H9 (cell line): Measurements from ENCODE around the gene UBA5. TPM values are rescaled to one million over a fixed set of nuclear protein-coding genes. Genes with fewer than 3 reads are reported as not detected.

Experiments used
- DNase-seq: peaks from one replicate; pipeline ENCODE4 v3.0.0-alpha.2; 2017
- H2AFZ ChIP-seq: one replicate; pipeline ENCODE4 v1.6.1; 2013; ENCODE audit warnings: mild to moderate bottlenecking, low read length, control low read depth, moderate library complexity
- H2AK5ac ChIP-seq: 2 replicates; pipeline ENCODE4 v1.6.1; 2013; ENCODE audit warnings: low read length, control low read depth, mixed read lengths; ENCODE audit not compliant: insufficient read length
- H2BK120ac ChIP-seq: one replicate; pipeline ENCODE4 v1.6.1; 2013; ENCODE audit warnings: low read depth, mild to moderate bottlenecking, low read length, control low read depth, inconsistent platforms; ENCODE audit not compliant: poor library complexity, severe bottlenecking
- H2BK12ac ChIP-seq: 2 replicates; pipeline ENCODE4 v1.6.1; 2013; ENCODE audit warnings: low read length, control low read depth, mixed read lengths, low read depth; ENCODE audit not compliant: insufficient read length
- H2BK15ac ChIP-seq: 2 replicates; pipeline ENCODE4 v1.6.1; 2013; ENCODE audit warnings: low read depth, low read length, control low read depth
- H2BK20ac ChIP-seq: one replicate; pipeline ENCODE4 v1.6.1; 2013; ENCODE audit warnings: low read depth, mild to moderate bottlenecking, low read length, control low read depth, inconsistent platforms; ENCODE audit not compliant: poor library complexity, severe bottlenecking
- H2BK5ac ChIP-seq: 2 replicates; pipeline ENCODE4 v1.6.1; 2013; ENCODE audit warnings: low read length, control low read depth, mixed read lengths; ENCODE audit not compliant: insufficient read length
- H3K14ac ChIP-seq: 2 replicates; pipeline ENCODE4 v1.6.1; 2013; ENCODE audit warnings: low read length, control low read depth; ENCODE audit not compliant: insufficient read depth
- H3K18ac ChIP-seq: 2 replicates; pipeline ENCODE4 v1.6.1; 2013; ENCODE audit warnings: low read depth, mild to moderate bottlenecking, mixed read lengths, low read length, control low read depth; ENCODE audit not compliant: insufficient read length
- H3K23ac ChIP-seq: 2 replicates; pipeline ENCODE4 v1.6.1; 2013; ENCODE audit warnings: low read length, control low read depth, mixed read lengths, low read depth; ENCODE audit not compliant: insufficient read length
- H3K23me2 ChIP-seq: 2 replicates; pipeline ENCODE4 v1.6.1; 2013; ENCODE audit warnings: low read depth, mild to moderate bottlenecking, mixed read lengths, low read length, control low read depth; ENCODE audit not compliant: insufficient read length, poor library complexity, severe bottlenecking
- H3K27ac ChIP-seq: 2 replicates; pipeline ENCODE4 v1.5.1; 2013; ENCODE audit warnings: low read length, control low read depth, mixed read lengths, low read depth; ENCODE audit not compliant: insufficient read length
- H3K27me3 ChIP-seq: 2 replicates; pipeline ENCODE4 v1.6.1; 2013; ENCODE audit warnings: low read length, control low read depth, inconsistent platforms; ENCODE audit not compliant: insufficient read depth
- H3K4ac ChIP-seq: 2 replicates; pipeline ENCODE4 v1.6.1; 2013; ENCODE audit warnings: low read depth, mild to moderate bottlenecking, control low read depth, inconsistent platforms, low read length, moderate library complexity
- H3K4me1 ChIP-seq: 2 replicates; pipeline ENCODE4 v1.6.1; 2013; ENCODE audit warnings: low read length, control low read depth, inconsistent platforms; ENCODE audit not compliant: insufficient read depth
- H3K4me2 ChIP-seq: 2 replicates; pipeline ENCODE4 v1.6.1; 2013; ENCODE audit warnings: low read length, control low read depth, mixed read lengths; ENCODE audit not compliant: insufficient read length, insufficient read depth
- H3K56ac ChIP-seq: 2 replicates; pipeline ENCODE4 v1.6.1; 2013; ENCODE audit warnings: low read depth, mild to moderate bottlenecking, mixed read lengths, low read length, control low read depth; ENCODE audit not compliant: insufficient read length
- H3K79me1 ChIP-seq: 2 replicates; pipeline ENCODE4 v1.6.1; 2013; ENCODE audit warnings: low read depth, mild to moderate bottlenecking, moderate library complexity, low read length, control low read depth, inconsistent platforms; ENCODE audit not compliant: insufficient read depth, poor library complexity, severe bottlenecking
- H3K79me2 ChIP-seq: 2 replicates; pipeline ENCODE4 v1.6.1; 2013; ENCODE audit warnings: low read length, control low read depth, inconsistent platforms; ENCODE audit not compliant: insufficient read depth
- H3K9ac ChIP-seq: 2 replicates; pipeline ENCODE4 v1.6.1; 2013; ENCODE audit warnings: low read length, control low read depth, mixed read lengths; ENCODE audit not compliant: insufficient read length; ENCODE audit errors: extremely low read depth
- H3K9me3 ChIP-seq: one replicate; pipeline ENCODE4 v1.6.1; 2013; ENCODE audit warnings: low read depth, low read length, inconsistent platforms; ENCODE audit not compliant: control insufficient read depth
- H3T11ph ChIP-seq: one replicate; pipeline ENCODE4 v1.6.1; 2013; ENCODE audit warnings: mild to moderate bottlenecking, low read length, control low read depth, inconsistent platforms
- H4K20me1 ChIP-seq: one replicate; pipeline ENCODE4 v1.6.1; 2013; ENCODE audit not compliant: control insufficient read depth, insufficient read length, insufficient read depth
- H4K5ac ChIP-seq: 2 replicates; pipeline ENCODE4 v1.6.1; 2013; ENCODE audit warnings: low read depth, mild to moderate bottlenecking, mixed read lengths, low read length, control low read depth; ENCODE audit not compliant: insufficient read length
- H4K8ac ChIP-seq: replicated peaks from 2 replicates; pipeline ENCODE4 v1.6.1; 2013; ENCODE audit warnings: low read length, control low read depth, mixed read lengths, low read depth; ENCODE audit not compliant: insufficient read length
- H4K91ac ChIP-seq: 2 replicates; pipeline ENCODE4 v1.6.1; 2013; ENCODE audit warnings: low read depth, mild to moderate bottlenecking, moderate library complexity, mixed read lengths, low read length, control low read depth; ENCODE audit not compliant: insufficient read length
- H3K27ac Mint-ChIP-seq, 3 experiments: 2 replicates in 2 of 3; 3 replicates in 1 of 3; pipeline ENCODE4 v1.8.0; 2020 to 2021; ENCODE audit warnings: mixed read lengths in 3 of 3, mild to moderate bottlenecking in 1 of 3, moderate library complexity in 1 of 3
- H3K27me3 Mint-ChIP-seq: 2 replicates; pipeline ENCODE4 v1.8.0; 2021; ENCODE audit warnings: low read depth, mild to moderate bottlenecking, moderate library complexity, mixed read lengths
- H3K36me3 Mint-ChIP-seq, 3 experiments: 2 replicates in 2 of 3; 3 replicates in 1 of 3; pipeline ENCODE4 v1.8.0; 2020 to 2021; ENCODE audit warnings: low read depth in 3 of 3, mixed read lengths in 3 of 3; ENCODE audit not compliant: insufficient read depth in 1 of 3
- H3K4me1 Mint-ChIP-seq, 2 experiments: 2 replicates each; pipeline ENCODE4 v1.8.0; 2020; ENCODE audit warnings: mixed read lengths in 2 of 2
- H3K4me3 Mint-ChIP-seq, 2 experiments: 2 replicates in 1 of 2; 3 replicates in 1 of 2; pipeline ENCODE4 v1.8.0; 2020 to 2021; ENCODE audit warnings: mild to moderate bottlenecking in 2 of 2, mixed read lengths in 2 of 2, moderate library complexity in 1 of 2
- H3K9me3 Mint-ChIP-seq, 2 experiments: 2 replicates in 1 of 2; 3 replicates in 1 of 2; pipeline ENCODE4 v1.8.0; 2020; ENCODE audit warnings: mild to moderate bottlenecking in 2 of 2, mixed read lengths in 2 of 2, moderate library complexity in 1 of 2
- WGBS: extraction: QIAGEN DNeasy Blood & Tissue Kit; methylation state at CpG from one replicate; pipeline ENCODE4 v1.1.7; 2013; ENCODE audit warnings: missing lambda C conversion rate, low lambda C conversion rate, mixed read lengths; ENCODE audit not compliant: insufficient read length; ENCODE audit errors: extremely low coverage; 5-methylcytosine and 5-hydroxymethylcytosine counted together
- total RNA-seq: library from RNA; stranded (reverse); gene quantifications from 2 replicates; pipeline ENCODE4 v1.2.1, GENCODE V29; 2021
- TF ChIP-seq, protein P1 (sequence below): fragments of 200-600 bp; sonication (generic); conservative IDR thresholded peaks from 3 replicates; pipeline ENCODE4 v1.8.0; 2021; ENCODE audit warnings: antibody characterized with exemption, mild to moderate bottlenecking

The UBA5 gene
- total RNA-seq, 1 experiment from 2014 or later: 37.7 TPM

- H2BK15ac ChIP-seq: no peak overlapping the region
- H3K23ac ChIP-seq: no peak overlapping the region
- H3K4me1 ChIP-seq: no peaks in the 10 kb centered on the region
- H3K27me3 ChIP-seq: no peaks in the 10 kb centered on the region
- H3K36me3 Mint-ChIP-seq: peaks cover 13 to 20% (median 14%) of the 10 kb centered on the region in 3 experiments
- no peak overlapping the region for H4K5ac ChIP-seq
- H2AFZ ChIP-seq: no peak overlapping the region
- no peak overlapping the region for H2AK5ac ChIP-seq
- H3K23me2 ChIP-seq: no peaks in the 10 kb centered on the region
- H3K79me1 ChIP-seq: no peaks in the 10 kb centered on the region
- no peak overlapping the region for H3K4me3 Mint-ChIP-seq
- H4K91ac ChIP-seq: no peak overlapping the region
- no peak overlapping the region for H3K4ac ChIP-seq
- TF ChIP-seq, protein P1, sequence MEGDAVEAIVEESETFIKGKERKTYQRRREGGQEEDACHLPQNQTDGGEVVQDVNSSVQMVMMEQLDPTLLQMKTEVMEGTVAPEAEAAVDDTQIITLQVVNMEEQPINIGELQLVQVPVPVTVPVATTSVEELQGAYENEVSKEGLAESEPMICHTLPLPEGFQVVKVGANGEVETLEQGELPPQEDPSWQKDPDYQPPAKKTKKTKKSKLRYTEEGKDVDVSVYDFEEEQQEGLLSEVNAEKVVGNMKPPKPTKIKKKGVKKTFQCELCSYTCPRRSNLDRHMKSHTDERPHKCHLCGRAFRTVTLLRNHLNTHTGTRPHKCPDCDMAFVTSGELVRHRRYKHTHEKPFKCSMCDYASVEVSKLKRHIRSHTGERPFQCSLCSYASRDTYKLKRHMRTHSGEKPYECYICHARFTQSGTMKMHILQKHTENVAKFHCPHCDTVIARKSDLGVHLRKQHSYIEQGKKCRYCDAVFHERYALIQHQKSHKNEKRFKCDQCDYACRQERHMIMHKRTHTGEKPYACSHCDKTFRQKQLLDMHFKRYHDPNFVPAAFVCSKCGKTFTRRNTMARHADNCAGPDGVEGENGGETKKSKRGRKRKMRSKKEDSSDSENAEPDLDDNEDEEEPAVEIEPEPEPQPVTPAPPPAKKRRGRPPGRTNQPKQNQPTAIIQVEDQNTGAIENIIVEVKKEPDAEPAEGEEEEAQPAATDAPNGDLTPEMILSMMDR: no peak
- no peak overlapping the region for H4K8ac ChIP-seq
- H3K4me1 Mint-ChIP-seq: no peaks in the 10 kb centered on the region
- no peak overlapping the region for H3K56ac ChIP-seq
- H3K18ac ChIP-seq: no peak overlapping the region
- no peak overlapping the region for H3K27ac ChIP-seq
- H4K20me1 ChIP-seq: no peaks in the 10 kb centered on the region
- no CpG with 5 or more reads among the region's 1 CpG for WGBS
- H3K9ac ChIP-seq: no peak overlapping the region
- peaks cover 2 to 5% of the 10 kb centered on the region in 2 experiments; a peak in 3 of 5 replicates for H3K9me3 Mint-ChIP-seq
- no peak overlapping the region for H2BK12ac ChIP-seq
- DNase-seq: no peak
- no peaks in the 10 kb centered on the region for H3K27me3 Mint-ChIP-seq
- H2BK120ac ChIP-seq: no peak overlapping the region
- no peak overlapping the region for H3K4me2 ChIP-seq
- H3K79me2 ChIP-seq: no peaks in the 10 kb centered on the region
- H3K14ac ChIP-seq: no peak overlapping the region
- no peak overlapping the region for H3T11ph ChIP-seq
- no peak overlapping the region for H2BK5ac ChIP-seq
- H3K27ac Mint-ChIP-seq: no peak overlapping the region
- H3K9me3 ChIP-seq: no peaks in the 10 kb centered on the region
- no peak overlapping the region for H2BK20ac ChIP-seq
Observed at GRCh38 chr3:132616780-132617179, 43.3 kb upstream of the UBA5 start.
